ENCODE measurements around the gene CLDN22. TPM values are rescaled to one million over a fixed set of nuclear protein-coding genes. Genes with fewer than 3 reads are reported as not detected.

CLDN22 gene
- total and polyA plus RNA-seq, 2 donors (not counting 1 experiment from before 2014, with no cell fraction given): not detected

GRCh38 chr4:183323295-183323694, 3.2 kb upstream of the CLDN22 start:
- 85% methylated on average over 5 of the region's 6 CpGs for WGBS (ENCODE audit: insufficient coverage)
- Histone ChIP-seq H3K9me3 (ENCODE audit: control extremely low read depth in 1 of 3, control insufficient read depth in 2 of 3, insufficient read depth in 1 of 3, low read length in 2 of 3) (no peaks in the 10 kb centered on the region), H3K4me1 (ENCODE audit: control insufficient read depth in 2 of 2, insufficient read depth in 2 of 2, low read length in 2 of 2) (no peaks in the 10 kb centered on the region), H3K4me3 (ENCODE audit: control extremely low read depth in 1 of 5, extremely low read depth in 1 of 5, insufficient read depth in 1 of 5, low read depth in 2 of 5, low read length in 4 of 5) (no peak overlapping the region), H3K36me3 (replicated peaks in 1 of 2; ENCODE audit: control extremely low read depth in 1 of 2, control insufficient read depth in 1 of 2, extremely low read depth in 1 of 2, insufficient read depth in 2 of 2, low read length in 1 of 2) (no peaks in the 10 kb centered on the region), H3K79me2 (ENCODE audit: control insufficient read depth, insufficient read depth, low read length) (no peaks in the 10 kb centered on the region), H3K27me3 (replicated peaks in 1 of 4; ENCODE audit: control extremely low read depth in 1 of 4, control insufficient read depth in 3 of 4, insufficient read depth in 4 of 4, low read length in 3 of 4) (no peaks in the 10 kb centered on the region), H3K27ac (ENCODE audit: low read length in 2 of 2) (no peak overlapping the region), H3K4me2 (replicated peaks; ENCODE audit: low read depth, low read length, poor library complexity, severe bottlenecking) (no peak overlapping the region), H2AFZ (ENCODE audit: insufficient read depth, low read depth, low read length, poor library complexity, severe bottlenecking) (no peak overlapping the region), H3K9ac (ENCODE audit: low read length) (no peak overlapping the region), H4K20me1 (ENCODE audit: control insufficient read depth, insufficient read depth, low read length, poor library complexity, severe bottlenecking) (no peaks in the 10 kb centered on the region)
- TF ChIP-seq EZH2 (IDR thresholded peaks at IDR 0.05; ENCODE audit: borderline replicate concordance, insufficient read depth, low read depth, low read length, poor library complexity, severe bottlenecking): no peak
- no peak for TF ChIP-seq CTCF (IDR thresholded peaks at IDR 0.05)
- ChIA-PET POLR2A (no interaction called here), CTCF (no interaction called here)
- peaks cover 11% of the 10 kb centered on the region for H3K27me3 Mint-ChIP-seq
- no peaks in the 10 kb centered on the region for H3K4me1 Mint-ChIP-seq
- H3K9me3 Mint-ChIP-seq (ENCODE audit: insufficient read depth): no peaks in the 10 kb centered on the region
- no peak overlapping the region for H3K27ac Mint-ChIP-seq
- ATAC-seq (ENCODE audit: low read depth) (no peak), DNase-seq (no peak)
- H3K4me3 Mint-ChIP-seq: no peak overlapping the region
- intact Hi-C loops (cut with micrococcal nuclease): no loop called here

- Histone ChIP-seq H3K9me3 (ENCODE audit: control extremely low read depth in 1 of 3, control insufficient read depth in 2 of 3, insufficient read depth in 1 of 3, low read length in 2 of 3) (no peaks in the 10 kb centered on the region), H3K4me3 (ENCODE audit: control extremely low read depth in 1 of 5, extremely low read depth in 1 of 5, insufficient read depth in 1 of 5, low read depth in 2 of 5, low read length in 4 of 5) (no peak within 1 kb of the TSS), H2AFZ (ENCODE audit: insufficient read depth, low read depth, low read length, poor library complexity, severe bottlenecking) (no peak within 1 kb of the TSS), H3K27me3 (replicated peaks in 1 of 4; ENCODE audit: control extremely low read depth in 1 of 4, control insufficient read depth in 3 of 4, insufficient read depth in 4 of 4, low read length in 3 of 4) (no peaks in the 10 kb centered on the region), H4K20me1 (ENCODE audit: control insufficient read depth, insufficient read depth, low read length, poor library complexity, severe bottlenecking) (no peaks in the 10 kb centered on the region), H3K79me2 (ENCODE audit: control insufficient read depth, insufficient read depth, low read length) (no peaks in the 10 kb centered on the region), H3K4me2 (replicated peaks; ENCODE audit: low read depth, low read length, poor library complexity, severe bottlenecking) (no peak within 1 kb of the TSS), H3K4me1 (ENCODE audit: control insufficient read depth in 2 of 2, insufficient read depth in 2 of 2, low read length in 2 of 2) (no peaks in the 10 kb centered on the region), H3K36me3 (replicated peaks in 1 of 2; ENCODE audit: control extremely low read depth in 1 of 2, control insufficient read depth in 1 of 2, extremely low read depth in 1 of 2, insufficient read depth in 2 of 2, low read length in 1 of 2) (no peaks in the 10 kb centered on the region), H3K27ac (ENCODE audit: low read length in 2 of 2) (no peak within 1 kb of the TSS), H3K9ac (ENCODE audit: low read length) (no peak within 1 kb of the TSS)
- no peaks in the 10 kb centered on the region for H3K4me1 Mint-ChIP-seq
- CTCF ChIA-PET: no interaction called here
- H3K4me3 Mint-ChIP-seq: no peak within 1 kb of the TSS
- no peak for ATAC-seq (ENCODE audit: low read depth)
- WGBS (ENCODE audit: insufficient coverage): 96% methylated on average over 2 of the region's 5 CpGs
- TF ChIP-seq CTCF (IDR thresholded peaks at IDR 0.05) (no peak), EZH2 (IDR thresholded peaks at IDR 0.05; ENCODE audit: borderline replicate concordance, insufficient read depth, low read depth, low read length, poor library complexity, severe bottlenecking) (no peak)
- POLR2A ChIA-PET: no interaction called here
- peaks cover 11% of the 10 kb centered on the region for H3K27me3 Mint-ChIP-seq
- no peaks in the 10 kb centered on the region for H3K9me3 Mint-ChIP-seq (ENCODE audit: insufficient read depth)
- no peak for DNase-seq
- H3K27ac Mint-ChIP-seq: no peak within 1 kb of the TSS
- intact Hi-C loops (cut with micrococcal nuclease): no loop called here
Observed at GRCh38 chr4:183322326-183322725, 2.2 kb upstream of the CLDN22 start, which contains the start of gene CLDN24. Gene CLDN24 (minus strand): TSS chr4:183322426. CDS start chr4:183322426, 0 bp downstream.

All from B cell (primary cell).